Karpas-422 (cell line): ENCODE data around the gene ICE1. TPM values are rescaled to one million over a fixed set of nuclear protein-coding genes. Genes with fewer than 3 reads are reported as not detected.

Experiments
- DNase-seq: peaks from one replicate; pipeline ENCODE4 v3.0.0-alpha.2; 2015
- H2AFZ ChIP-seq: fragments of 200-600 bp; sonication (generic); 2 replicates; pipeline ENCODE4 v1.6.1; 2014; ENCODE audit warnings: antibody characterized with exemption, low read length, mixed read lengths
- H3K27ac ChIP-seq: fragments of 200-600 bp; sonication (generic); 2 replicates; pipeline ENCODE4 v1.5.1; 2014; ENCODE audit warnings: mild to moderate bottlenecking, low read length, moderate library complexity
- H3K27me3 ChIP-seq: fragments of 200-600 bp; sonication (generic); 2 replicates; pipeline ENCODE4 v1.6.1; 2014; ENCODE audit warnings: low read length, mixed read lengths
- H3K36me3 ChIP-seq: fragments of 200-600 bp; sonication (generic); 2 replicates; pipeline ENCODE4 v1.6.1; 2014; ENCODE audit warnings: low read length, mixed read lengths; ENCODE audit not compliant: insufficient read depth
- H3K4me1 ChIP-seq: fragments of 200-600 bp; sonication (generic); 2 replicates; pipeline ENCODE4 v1.6.1; 2014; ENCODE audit warnings: mild to moderate bottlenecking, low read length, mixed read lengths
- H3K4me2 ChIP-seq: fragments of 200-600 bp; sonication (generic); 2 replicates; pipeline ENCODE4 v1.6.1; 2014; ENCODE audit warnings: low read length, low read depth, mild to moderate bottlenecking; ENCODE audit not compliant: poor library complexity, severe bottlenecking
- H3K4me3 ChIP-seq: fragments of 200-600 bp; sonication (generic); 2 replicates; pipeline ENCODE4 v1.5.1; 2014; ENCODE audit warnings: mild to moderate bottlenecking, antibody characterized with exemption, low read length, mixed read lengths
- H3K79me2 ChIP-seq: fragments of 200-600 bp; sonication (generic); 2 replicates; pipeline ENCODE4 v1.6.1; 2014; ENCODE audit warnings: mild to moderate bottlenecking, low read length, mixed read lengths
- H3K9ac ChIP-seq: fragments of 200-600 bp; sonication (generic); 2 replicates; pipeline ENCODE4 v1.6.0; 2014; ENCODE audit warnings: low read length
- H3K9me2 ChIP-seq: fragments of 200-600 bp; sonication (generic), shearing (Covaris generic); replicated peaks from 2 replicates; pipeline ENCODE4 v1.6.0; 2014; ENCODE audit warnings: mild to moderate bottlenecking, low read length, moderate library complexity; ENCODE audit not compliant: insufficient read depth
- H3K9me3 ChIP-seq: fragments of 300-700, 200-600 bp; sonication (generic); 2 replicates; pipeline ENCODE4 v1.6.1; 2014; ENCODE audit warnings: low read length, mixed read lengths
- H4K20me1 ChIP-seq: fragments of 200-600 bp; sonication (generic); 2 replicates; pipeline ENCODE4 v1.6.1; 2014; ENCODE audit warnings: mild to moderate bottlenecking, antibody characterized with exemption, low read length, low read depth; ENCODE audit not compliant: insufficient read depth
- total RNA-seq: library from RNA; depleted of rRNA; stranded (reverse); fragments of >200 nt; shearing (Covaris generic); gene quantifications from 2 replicates; pipeline ENCODE4 v1.2.3, GENCODE V29; 2014; ENCODE audit warnings: low replicate concordance

The ICE1 gene
- total RNA-seq, 1 experiment from 2014 or later: 30.3 TPM

- no peak overlapping the region for H3K27ac ChIP-seq
- no peak overlapping the region for H2AFZ ChIP-seq
- no peaks in the 10 kb centered on the region for H4K20me1 ChIP-seq
- no peaks in the 10 kb centered on the region for H3K4me1 ChIP-seq
- H3K9ac ChIP-seq: no peak overlapping the region
- H3K4me3 ChIP-seq: no peak overlapping the region
- no peaks in the 10 kb centered on the region for H3K27me3 ChIP-seq
- H3K4me2 ChIP-seq: no peak overlapping the region
- DNase-seq: no peak
- peaks cover 8% of the 10 kb centered on the region for H3K36me3 ChIP-seq
- no peaks in the 10 kb centered on the region for H3K9me2 ChIP-seq
- H3K79me2 ChIP-seq: no peaks in the 10 kb centered on the region
- H3K9me3 ChIP-seq: no peaks in the 10 kb centered on the region
Measured at GRCh38 chr5:5481206-5481605, 58.7 kb downstream of the ICE1 start.

- no peak overlapping the region for H2AFZ ChIP-seq
- H3K4me3 ChIP-seq: no peak overlapping the region
- H3K9me2 ChIP-seq: no peaks in the 10 kb centered on the region
- H3K27me3 ChIP-seq: no peaks in the 10 kb centered on the region
- no peak overlapping the region for H3K27ac ChIP-seq
- no peaks in the 10 kb centered on the region for H3K79me2 ChIP-seq
- peaks cover 4% of the 10 kb centered on the region for H3K36me3 ChIP-seq
- H3K9me3 ChIP-seq: no peaks in the 10 kb centered on the region
- no peak for DNase-seq
- no peak overlapping the region for H3K4me2 ChIP-seq
- no peak overlapping the region for H3K9ac ChIP-seq
- H4K20me1 ChIP-seq: no peaks in the 10 kb centered on the region
- H3K4me1 ChIP-seq: no peaks in the 10 kb centered on the region
Measured at GRCh38 chr5:5481633-5482032, 59.2 kb downstream of the ICE1 start.

GRCh38 chr5:5483350-5483749 lies 60.9 kb downstream of the ICE1 start:
- no peak for DNase-seq
- Histone ChIP-seq H3K27me3 (no peaks in the 10 kb centered on the region), H3K79me2 (no peaks in the 10 kb centered on the region), H3K4me1 (no peaks in the 10 kb centered on the region), H3K4me2 (no peak overlapping the region), H4K20me1 (no peaks in the 10 kb centered on the region), H3K4me3 (no peak overlapping the region), H3K9me2 (no peaks in the 10 kb centered on the region), H2AFZ (no peak overlapping the region), H3K36me3 (peaks cover 3% of the 10 kb centered on the region), H3K27ac (no peak overlapping the region), H3K9ac (no peak overlapping the region), H3K9me3 (no peaks in the 10 kb centered on the region)

- H3K79me2 ChIP-seq: no peaks in the 10 kb centered on the region
- no peaks in the 10 kb centered on the region for H4K20me1 ChIP-seq
- no peak overlapping the region for H3K9ac ChIP-seq
- H2AFZ ChIP-seq: no peak overlapping the region
- H3K4me3 ChIP-seq: no peak overlapping the region
- no peak for DNase-seq
- H3K9me2 ChIP-seq: no peaks in the 10 kb centered on the region
- no peak overlapping the region for H3K27ac ChIP-seq
- no peaks in the 10 kb centered on the region for H3K9me3 ChIP-seq
- H3K36me3 ChIP-seq: peaks cover 3% of the 10 kb centered on the region
- no peaks in the 10 kb centered on the region for H3K27me3 ChIP-seq
- no peaks in the 10 kb centered on the region for H3K4me1 ChIP-seq
- H3K4me2 ChIP-seq: no peak overlapping the region
Measured at GRCh38 chr5:5483880-5484598, 61.6 kb downstream of the ICE1 start.

GRCh38 chr5:5486122-5486521 lies 63.6 kb downstream of the ICE1 start:
- H3K9me3 ChIP-seq: no peaks in the 10 kb centered on the region
- no peaks in the 10 kb centered on the region for H3K79me2 ChIP-seq
- H3K4me2 ChIP-seq: no peak overlapping the region
- H3K4me3 ChIP-seq: no peak overlapping the region
- H3K36me3 ChIP-seq: peaks cover 3% of the 10 kb centered on the region
- no peaks in the 10 kb centered on the region for H3K27me3 ChIP-seq
- no peak overlapping the region for H3K9ac ChIP-seq
- H2AFZ ChIP-seq: no peak overlapping the region
- DNase-seq: no peak
- no peak overlapping the region for H3K27ac ChIP-seq
- H3K4me1 ChIP-seq: no peaks in the 10 kb centered on the region
- H3K9me2 ChIP-seq: no peaks in the 10 kb centered on the region
- no peaks in the 10 kb centered on the region for H4K20me1 ChIP-seq

GRCh38 chr5:5487585-5488360 lies 65.3 kb downstream of the ICE1 start:
- H3K9me3 ChIP-seq: no peaks in the 10 kb centered on the region
- H2AFZ ChIP-seq: no peak overlapping the region
- H3K4me3 ChIP-seq: no peak overlapping the region
- H3K9ac ChIP-seq: no peak overlapping the region
- H3K36me3 ChIP-seq: peaks cover 3% of the 10 kb centered on the region; the same call in 1 of the 2 replicates
- H3K4me2 ChIP-seq: no peak overlapping the region
- no peaks in the 10 kb centered on the region for H4K20me1 ChIP-seq
- no peaks in the 10 kb centered on the region; the same call in 1 of the 2 replicates for H3K4me1 ChIP-seq
- no peaks in the 10 kb centered on the region for H3K27me3 ChIP-seq
- no peak for DNase-seq
- no peaks in the 10 kb centered on the region for H3K9me2 ChIP-seq
- H3K27ac ChIP-seq: no peak overlapping the region
- no peaks in the 10 kb centered on the region for H3K79me2 ChIP-seq

GRCh38 chr5:5490774-5491347 lies 68.4 kb downstream of the ICE1 start:
- H4K20me1 ChIP-seq: no peaks in the 10 kb centered on the region
- H3K9me3 ChIP-seq: no peaks in the 10 kb centered on the region
- no peaks in the 10 kb centered on the region for H3K79me2 ChIP-seq
- H2AFZ ChIP-seq: no peak overlapping the region
- no peak overlapping the region for H3K27ac ChIP-seq
- H3K36me3 ChIP-seq: no peaks in the 10 kb centered on the region
- H3K27me3 ChIP-seq: no peaks in the 10 kb centered on the region
- H3K4me2 ChIP-seq: no peak overlapping the region
- H3K4me3 ChIP-seq: no peak overlapping the region
- no peak for DNase-seq
- no peak overlapping the region for H3K9ac ChIP-seq
- peaks cover 7% of the 10 kb centered on the region for H3K4me1 ChIP-seq
- H3K9me2 ChIP-seq: no peaks in the 10 kb centered on the region
